Stimulated activated CD4-positive, alpha-beta T cell treated with anti-CD3 and anti-CD28 coated beads, Interleukin-12 subunit alpha, Interleukin-12 subunit beta, amount 100 ng/mL, for 24 hours (primary cell): ENCODE measurements around the gene PPBP.

Source experiments
- DNase-seq, 2 experiments: peaks; one replicate each; pipeline ENCODE4 v3.0.0-alpha.2; 2020; ENCODE audit warnings: low read depth in 2 of 2

PPBP gene

DNA sequence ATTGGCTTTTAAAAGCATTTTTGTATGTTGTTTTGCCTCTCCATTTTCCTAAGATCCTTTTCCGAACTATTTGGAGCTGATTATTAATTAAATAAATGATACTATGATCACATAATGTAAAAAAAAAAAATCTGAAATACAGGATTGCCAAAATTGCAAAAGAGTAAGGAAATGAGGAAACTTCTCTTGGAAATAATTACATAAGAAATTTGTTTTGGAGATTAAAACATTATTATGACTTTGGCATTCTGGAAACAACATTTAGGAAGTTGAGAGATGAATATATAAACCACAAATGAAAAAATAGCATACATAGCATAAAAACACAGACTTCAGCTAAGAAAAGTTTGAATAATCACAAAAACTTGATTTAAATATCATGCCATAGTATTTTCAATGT, 39.7 kb downstream of the PPBP start:
- no peak for DNase-seq

DNA sequence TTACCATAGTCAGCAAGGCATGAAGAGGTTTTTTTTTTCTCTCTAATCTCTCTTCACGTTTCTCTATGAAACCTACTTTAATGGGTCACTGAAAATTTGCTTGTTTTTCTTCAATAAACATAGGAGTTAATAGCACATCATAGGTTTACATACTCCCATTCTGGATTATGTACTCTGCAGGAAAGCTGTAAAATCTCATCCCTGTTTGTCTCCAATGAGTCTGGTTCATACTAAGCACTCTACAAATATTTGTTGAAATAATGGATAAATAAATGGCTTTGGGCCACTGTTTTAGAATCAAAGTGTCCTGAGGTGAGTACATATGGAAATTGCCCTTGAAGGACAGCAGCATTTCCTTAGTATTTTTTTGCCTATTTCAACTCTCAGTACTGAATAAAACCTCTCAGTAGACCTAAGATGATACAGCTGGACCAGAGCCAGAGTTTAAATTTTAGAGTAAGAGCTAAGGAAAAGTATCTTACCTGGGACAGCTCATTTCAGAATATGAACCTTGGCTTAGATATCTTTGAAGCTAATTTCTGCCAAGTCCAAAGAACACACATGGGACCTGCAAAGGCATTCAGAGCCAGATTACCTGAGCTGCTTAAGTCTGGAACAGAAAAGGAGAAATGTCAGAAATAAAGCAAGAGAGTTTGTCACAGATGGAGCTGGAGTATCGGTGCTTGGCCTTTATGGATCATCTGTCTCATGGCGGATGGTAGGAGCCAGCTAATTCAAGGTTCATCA, 40.6 kb downstream of the PPBP start:
- DNase-seq: no peak

DNA sequence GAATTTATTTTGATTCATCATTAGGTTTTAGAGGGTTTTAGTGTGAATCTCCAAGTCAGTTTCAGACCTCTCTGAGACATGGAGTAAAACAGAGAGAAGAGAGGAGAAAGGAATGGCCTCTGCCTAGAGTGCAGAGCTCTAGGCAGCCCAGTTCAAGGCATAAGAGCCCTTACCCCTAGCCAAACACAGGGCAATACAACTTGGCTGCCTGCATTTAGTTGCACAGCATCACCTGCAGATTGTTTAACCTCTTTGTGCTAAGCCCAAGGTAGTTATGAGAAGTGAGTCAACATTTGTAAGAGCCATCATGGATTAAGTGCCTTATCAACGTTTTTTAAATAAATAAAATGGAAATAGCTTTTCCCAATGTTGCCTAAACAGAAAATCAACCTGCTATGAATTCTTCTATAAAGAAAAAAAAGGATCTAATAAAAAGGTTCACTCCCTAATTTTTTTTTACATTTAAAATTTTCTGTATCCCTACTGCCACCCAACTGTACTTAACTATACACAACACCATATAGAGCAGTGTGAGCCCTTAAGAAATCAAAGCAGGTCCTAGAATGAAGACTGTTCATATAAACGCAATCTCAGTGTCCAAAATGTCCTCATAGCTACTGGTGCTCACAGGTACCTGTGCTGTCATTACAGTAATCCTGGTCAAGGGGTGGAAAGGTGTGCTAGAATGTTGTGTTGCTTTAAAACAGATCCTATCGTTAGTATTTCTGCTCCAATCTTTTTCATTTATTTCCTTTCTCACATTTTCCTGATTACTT, 42.1 kb downstream of the PPBP start:
- no peak for DNase-seq

DNA sequence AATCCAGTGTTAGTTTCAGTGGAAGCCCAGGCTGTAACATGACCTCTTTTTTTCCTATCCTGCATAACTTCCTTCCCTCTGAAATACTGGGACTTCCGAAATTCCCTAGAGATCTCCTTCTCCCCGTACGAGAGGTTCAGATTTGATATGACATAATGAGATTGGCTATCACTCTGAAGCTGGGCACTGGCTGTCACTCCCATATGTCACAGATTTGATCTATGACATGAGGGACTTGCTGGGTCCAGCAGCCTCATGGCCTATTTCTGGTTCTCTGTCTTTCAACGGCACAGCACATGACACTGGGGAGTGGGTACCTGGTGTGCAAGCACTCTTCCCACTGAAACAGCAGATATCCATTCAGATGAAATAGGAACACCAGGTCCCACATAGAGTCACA, 42.9 kb downstream of the PPBP start:
- DNase-seq: no peak

DNA sequence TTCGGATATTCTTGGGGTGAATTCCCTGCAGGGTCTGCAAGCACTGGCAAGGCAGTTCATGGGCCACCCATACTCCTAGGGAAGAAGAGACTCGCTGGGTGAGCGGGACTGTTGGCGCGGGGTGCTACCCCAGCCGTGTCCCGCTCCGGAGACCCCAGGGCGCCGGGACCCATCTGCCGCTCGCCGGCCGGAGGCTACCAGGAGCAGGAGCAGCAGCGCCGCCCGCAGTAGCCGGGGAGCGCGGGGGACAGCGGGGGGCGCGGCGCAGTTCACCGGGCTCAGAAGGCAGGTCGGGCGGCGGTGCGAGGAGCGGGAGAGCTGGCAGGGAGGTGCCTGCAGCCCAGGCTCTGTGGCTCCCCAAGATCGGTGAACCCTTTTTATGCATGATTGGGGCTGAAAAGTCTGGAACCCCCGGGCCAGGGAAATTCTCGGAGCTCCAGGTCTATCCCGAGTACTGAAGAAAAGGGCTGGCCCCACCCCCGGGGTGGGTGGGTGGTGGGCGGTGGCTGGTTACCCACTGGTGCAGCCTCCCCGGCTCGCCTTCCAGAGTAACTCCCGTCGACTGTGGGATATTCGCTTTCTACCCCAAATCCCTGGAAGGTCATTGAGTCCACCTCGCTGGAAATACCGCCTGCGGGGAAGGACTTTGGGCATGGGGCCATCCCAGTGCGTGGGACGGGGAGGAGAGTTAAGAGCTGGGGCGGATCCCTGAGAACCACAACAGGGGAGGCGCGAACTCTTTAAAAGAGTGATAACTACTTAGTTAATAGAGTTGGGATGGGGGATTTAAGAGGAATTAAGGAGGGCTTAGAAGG, 43.7 kb downstream of the PPBP start:
- no peak for DNase-seq

DNA sequence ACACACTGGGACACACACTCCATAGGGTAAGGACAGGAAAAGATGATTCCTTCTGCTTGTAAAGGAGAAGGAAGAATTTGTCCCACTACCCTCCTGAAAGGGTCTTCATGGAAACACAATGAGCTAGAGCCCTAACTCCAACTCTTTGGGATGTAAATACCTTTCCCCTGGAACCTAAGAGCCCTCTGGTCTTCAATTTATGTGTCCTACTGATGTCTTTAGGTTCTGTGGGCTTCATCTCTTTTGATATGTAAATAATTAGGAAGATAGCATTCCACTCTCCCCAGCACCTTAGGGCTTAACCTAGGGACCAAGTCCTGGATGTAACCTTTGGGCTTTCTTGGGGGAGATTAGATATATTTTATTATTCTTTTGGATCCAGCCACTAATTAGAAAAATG, 44.4 kb downstream of the PPBP start:
- DNase-seq: no peak

DNA sequence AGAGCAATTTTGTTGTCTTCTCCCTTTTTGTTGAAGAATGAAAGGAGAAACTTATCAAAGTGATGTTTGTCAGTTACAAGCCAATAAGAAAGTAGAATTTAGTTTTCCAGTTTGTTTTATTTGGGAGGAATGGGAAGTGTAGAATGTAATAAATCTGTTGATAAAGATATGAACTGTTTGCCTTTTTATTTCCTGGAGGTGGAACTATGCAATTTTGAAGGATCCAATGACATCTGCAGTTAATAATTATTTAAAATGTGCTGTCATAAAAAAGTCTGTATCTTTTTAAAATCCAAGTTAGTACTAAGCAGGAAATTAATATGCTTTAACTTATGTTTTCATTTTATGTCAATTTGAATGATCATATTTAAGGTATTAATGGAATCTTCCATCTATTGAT, 51.0 kb downstream of the PPBP start:
- no peak for DNase-seq
